ENCODE results near the gene SRD5A1.

SRD5A1 gene

GRCh38 chr5:6674886-6675285 is 41.6 kb downstream of the SRD5A1 start:
- H3K27ac ChIP-seq: no peak overlapping the region
- no peak for TF ChIP-seq CTCF (IDR thresholded peaks at IDR 0.05)
- no peak for TF ChIP-seq ZFX (IDR thresholded peaks at IDR 0.05; ENCODE audit: borderline replicate concordance)

- TF ChIP-seq CTCF (IDR thresholded peaks at IDR 0.05) (no peak), ZFX (IDR thresholded peaks at IDR 0.05; ENCODE audit: borderline replicate concordance) (no peak)
- H3K27ac ChIP-seq: no peak overlapping the region
Observed at GRCh38 chr5:6675784-6676491, 42.7 kb downstream of the SRD5A1 start.

- no peak overlapping the region for H3K27ac ChIP-seq
- no peak for TF ChIP-seq CTCF (IDR thresholded peaks at IDR 0.05)
- TF ChIP-seq ZFX (IDR thresholded peaks at IDR 0.05; ENCODE audit: borderline replicate concordance): no peak
Observed at GRCh38 chr5:6676702-6677101, 43.5 kb downstream of the SRD5A1 start.

- no peak overlapping the region for H3K27ac ChIP-seq
- TF ChIP-seq ZFX (IDR thresholded peaks at IDR 0.05; ENCODE audit: borderline replicate concordance) (no peak), CTCF (IDR thresholded peaks at IDR 0.05) (no peak)
Observed at GRCh38 chr5:6678385-6678784, 45.1 kb downstream of the SRD5A1 start.

GRCh38 chr5:6680922-6681321 is 47.7 kb downstream of the SRD5A1 start:
- TF ChIP-seq ZFX (IDR thresholded peaks at IDR 0.05; ENCODE audit: borderline replicate concordance) (no peak), CTCF (IDR thresholded peaks at IDR 0.05) (no peak)
- H3K27ac ChIP-seq: no peak overlapping the region

- TF ChIP-seq ZFX (IDR thresholded peaks at IDR 0.05; ENCODE audit: borderline replicate concordance) (no peak), CTCF (IDR thresholded peaks at IDR 0.05) (no peak)
- H3K27ac ChIP-seq: no peak overlapping the region
Observed at GRCh38 chr5:6681682-6682081, 48.4 kb downstream of the SRD5A1 start.

GRCh38 chr5:6682239-6682638 is 49.0 kb downstream of the SRD5A1 start:
- TF ChIP-seq ZFX (IDR thresholded peaks at IDR 0.05; ENCODE audit: borderline replicate concordance): no peak
- TF ChIP-seq CTCF (IDR thresholded peaks at IDR 0.05): no peak
- H3K27ac ChIP-seq: no peak overlapping the region
